PC-3 (cell line): Measurements from ENCODE around the gene RAB17. TPM values are rescaled to one million over a fixed set of nuclear protein-coding genes. Genes with fewer than 3 reads are reported as not detected.
A peak's percentile ranks its signal among the peaks of the same experiment; 100 is the strongest.

Experiments
- ATAC-seq: fragments of 200-7000 bp; cut with Tn5 transposase; 2 replicates; pipeline ENCODE4 v1.9.1; 2020; ENCODE audit warnings: mild to moderate bottlenecking, moderate library complexity
- BruUV-seq: library from RNA; stranded (reverse); fragments of 400-500 nt; replicated peaks from 2 replicates; lab custom pipeline; 2021; lab: Mats Ljungman, UMichigan
- CTCF ChIA-PET: fragments of 300-600 bp; sonication (Branson Sonifier 250); formaldehyde crosslinking; loops from one replicate; lab custom pipeline; 2022; ENCODE audit warnings: antibody characterized with exemption; lab: Charles Lee
- POLR2A ChIA-PET: fragments of 300-600 bp; sonication (Branson Sonifier 250); formaldehyde crosslinking; loops from one replicate; lab custom pipeline; 2022; ENCODE audit warnings: antibody characterized with exemption; ENCODE audit not compliant: unreplicated experiment; lab: Charles Lee
- DNase-seq: peaks from one replicate; pipeline ENCODE4 v3.0.0-alpha.2; 2015
- H2AFZ ChIP-seq: fragments of 300-600 bp; sonication (generic); 2 replicates; pipeline ENCODE4 v1.6.0; 2016; ENCODE audit warnings: antibody characterized with exemption, low read length
- H3F3A ChIP-seq: fragments of 300-600 bp; sonication (generic); one replicate; pipeline ENCODE4 v1.6.0; 2017; ENCODE audit warnings: antibody characterized with exemption, low read length, control low read depth, mild to moderate bottlenecking; ENCODE audit not compliant: unreplicated experiment
- H3K27ac ChIP-seq: fragments of 300-600 bp; sonication (generic); 2 replicates; pipeline ENCODE4 v1.5.1; 2016; ENCODE audit warnings: mild to moderate bottlenecking, low read length
- H3K27me3 ChIP-seq: fragments of 300-600 bp; sonication (generic); 2 replicates; pipeline ENCODE4 v1.6.1; 2016; ENCODE audit warnings: low read length, mixed read lengths
- H3K36me3 ChIP-seq: fragments of 300-600 bp; sonication (generic); 2 replicates; pipeline ENCODE4 v1.6.1; 2016; ENCODE audit warnings: low read depth, mixed run types, low read length, mixed read lengths
- H3K4me1 ChIP-seq: fragments of 300-600 bp; sonication (generic); 2 replicates; pipeline ENCODE4 v1.5.1; 2016; ENCODE audit warnings: low read length; ENCODE audit not compliant: insufficient read depth
- H3K4me2 ChIP-seq: fragments of 300-600 bp; sonication (generic); 2 replicates; pipeline ENCODE4 v1.6.0; 2016; ENCODE audit warnings: low read length
- H3K4me3 ChIP-seq: fragments of 300-600 bp; sonication (generic); 2 replicates; pipeline ENCODE4 v1.5.1; 2016; ENCODE audit warnings: mild to moderate bottlenecking, low read length, mixed read lengths
- H3K79me2 ChIP-seq: fragments of 300-600 bp; sonication (generic); 2 replicates; pipeline ENCODE4 v1.6.1; 2017; ENCODE audit warnings: low read length, mixed read lengths
- H3K9ac ChIP-seq: fragments of 300-600 bp; sonication (generic); 2 replicates; pipeline ENCODE4 v1.6.0; 2016; ENCODE audit warnings: mild to moderate bottlenecking, low read length
- H3K9me2 ChIP-seq: fragments of 300-600 bp; sonication (generic); replicated peaks from 2 replicates; pipeline ENCODE4 v1.6.1; 2016; ENCODE audit warnings: mixed run types, low read length, mixed read lengths
- H3K9me3 ChIP-seq: fragments of 300-600 bp; sonication (generic); 2 replicates; pipeline ENCODE4 v1.6.1; 2016; ENCODE audit warnings: low read length, mixed read lengths
- H4K20me1 ChIP-seq: fragments of 300-600 bp; sonication (generic); 2 replicates; pipeline ENCODE4 v1.6.1; 2016; ENCODE audit warnings: low read length, mixed read lengths
- EZH2 ChIP-seq: fragments of 300-600 bp; sonication (generic); IDR thresholded peaks from one replicate; pipeline ENCODE4 v1.6.1; 2017; ENCODE audit warnings: antibody characterized with exemption, mild to moderate bottlenecking, low read length; ENCODE audit not compliant: unreplicated experiment
- EZH2phosphoT487 ChIP-seq: fragments of 300-600 bp; sonication (generic); IDR thresholded peaks from 2 replicates; pipeline ENCODE4 v1.6.1; 2018; ENCODE audit warnings: mild to moderate bottlenecking, antibody characterized with exemption, low read length, borderline replicate concordance
- intact Hi-C: fragments of 100-400 bp; cut with micrococcal nuclease; formaldehyde crosslinking; loops from 2 replicates; pipeline ENCODE4 v1.9.0; 2023
- total RNA-seq: library from RNA; depleted of rRNA; stranded (reverse); fragments of >200 nt; gene quantifications from 2 replicates; pipeline ENCODE4 v1.2.3, GENCODE V29; 2014
- TF ChIP-seq, protein P1 (sequence below): fragments of 300-600 bp; sonication (generic); conservative IDR thresholded peaks from 2 replicates; pipeline ENCODE4 v1.5.1; 2017; ENCODE audit warnings: antibody characterized with exemption, low read depth, mild to moderate bottlenecking, low read length

The RAB17 gene
- total RNA-seq, 1 experiment from 2014 or later, result 28.9 TPM

- ChIA-PET CTCF (no interaction called here), POLR2A (no interaction called here)
- Histone ChIP-seq H3K9ac (no peak overlapping the region), H3K4me2 (peak overlapping the region; percentile 73), H3K27me3 (no peaks in the 10 kb centered on the region), H3K4me3 (peak overlapping the region; percentile 49), H3K27ac (peak overlapping the region; percentile 76), H3K79me2 (0 out of 2 replicates have a peak, but pooled peaks cover 3% of the 10 kb centered on the region), H4K20me1 (no peaks in the 10 kb centered on the region), H3K36me3 (no peaks in the 10 kb centered on the region), H3K4me1 (peaks cover 25% of the 10 kb centered on the region), H3K9me3 (no peaks in the 10 kb centered on the region), H2AFZ (peak overlapping the region; percentile 62; the same call in 1 of the 2 replicates), H3F3A (no peaks in the 10 kb centered on the region), H3K9me2 (no peaks in the 10 kb centered on the region)
- DNase-seq (no peak), ATAC-seq (no peak; the same call in 1 of the 2 replicates)
- intact Hi-C loops, result no loop called here
- BruUV-seq, result no TSS peak
- TF ChIP-seq, protein P1, sequence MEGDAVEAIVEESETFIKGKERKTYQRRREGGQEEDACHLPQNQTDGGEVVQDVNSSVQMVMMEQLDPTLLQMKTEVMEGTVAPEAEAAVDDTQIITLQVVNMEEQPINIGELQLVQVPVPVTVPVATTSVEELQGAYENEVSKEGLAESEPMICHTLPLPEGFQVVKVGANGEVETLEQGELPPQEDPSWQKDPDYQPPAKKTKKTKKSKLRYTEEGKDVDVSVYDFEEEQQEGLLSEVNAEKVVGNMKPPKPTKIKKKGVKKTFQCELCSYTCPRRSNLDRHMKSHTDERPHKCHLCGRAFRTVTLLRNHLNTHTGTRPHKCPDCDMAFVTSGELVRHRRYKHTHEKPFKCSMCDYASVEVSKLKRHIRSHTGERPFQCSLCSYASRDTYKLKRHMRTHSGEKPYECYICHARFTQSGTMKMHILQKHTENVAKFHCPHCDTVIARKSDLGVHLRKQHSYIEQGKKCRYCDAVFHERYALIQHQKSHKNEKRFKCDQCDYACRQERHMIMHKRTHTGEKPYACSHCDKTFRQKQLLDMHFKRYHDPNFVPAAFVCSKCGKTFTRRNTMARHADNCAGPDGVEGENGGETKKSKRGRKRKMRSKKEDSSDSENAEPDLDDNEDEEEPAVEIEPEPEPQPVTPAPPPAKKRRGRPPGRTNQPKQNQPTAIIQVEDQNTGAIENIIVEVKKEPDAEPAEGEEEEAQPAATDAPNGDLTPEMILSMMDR, result no peak
- no peak for TF ChIP-seq EZH2phosphoT487
- no peak for TF ChIP-seq EZH2
Measured at GRCh38 chr2:237575869-237576862, 14.4 kb downstream of the RAB17 start.

DNA sequence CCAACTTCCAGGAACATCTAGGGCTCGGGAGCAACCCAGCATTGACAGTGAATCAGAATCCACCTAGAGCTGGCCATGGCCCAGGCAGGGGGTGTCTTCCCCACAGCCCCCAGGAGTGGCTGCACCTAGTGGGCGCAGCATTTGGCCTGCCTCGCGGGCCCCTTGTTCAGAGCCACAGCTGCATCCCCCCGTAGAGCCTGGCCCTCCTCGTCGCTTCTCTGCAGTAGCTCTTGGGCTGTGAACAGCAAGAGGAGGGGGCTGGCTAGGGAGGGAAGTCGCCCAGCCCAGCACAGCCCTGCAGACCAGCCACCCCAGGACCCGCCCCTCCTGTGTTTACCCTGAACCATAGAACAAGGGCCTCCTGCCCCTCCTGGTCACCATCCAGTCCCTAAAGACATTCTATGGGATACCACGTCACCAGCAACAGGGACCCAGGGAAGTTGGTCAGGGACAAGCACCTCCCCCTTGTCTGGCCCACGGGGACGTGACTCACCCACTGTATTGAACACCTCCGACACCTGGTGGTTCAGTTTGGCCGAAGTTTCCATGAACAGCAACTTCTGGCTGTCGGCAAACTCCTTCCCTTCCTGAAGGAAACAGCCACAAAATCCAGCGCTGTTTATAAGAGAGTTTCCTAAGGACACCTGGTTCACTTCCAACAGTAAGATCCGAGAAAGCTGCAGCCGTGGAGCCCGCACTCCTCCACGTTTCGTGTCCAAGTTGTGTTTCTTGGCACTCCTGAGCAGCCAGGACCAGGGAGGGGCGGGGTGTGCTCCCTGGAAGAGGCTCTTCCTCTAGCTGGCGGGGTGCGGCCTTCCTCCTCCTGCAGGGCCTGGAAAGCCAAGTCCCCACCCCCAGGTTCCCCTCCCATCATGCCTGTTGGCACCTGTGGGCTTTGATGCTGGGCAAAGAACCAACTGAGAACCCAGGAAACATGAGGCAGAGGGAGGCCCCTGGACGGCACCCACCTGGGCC is 15.4 kb downstream of the RAB17 start:
- intact Hi-C loops, result loop anchor here (5.0 kb wide), 1 partner anchor 63 kb away; no protein-coding TSS in a partner anchor
- CTCF ChIA-PET, result no interaction called here

More for the DNA sequence above, 15.4 kb downstream of the RAB17 start:
- Histone ChIP-seq H3K27ac (peak overlapping the region; percentile 76), H3K79me2 (0 out of 2 replicates have a peak, but pooled peaks cover 3% of the 10 kb centered on the region), H2AFZ (peak overlapping the region; percentile 62), H3F3A (no peaks in the 10 kb centered on the region), H3K27me3 (no peaks in the 10 kb centered on the region), H3K4me3 (peak overlapping the region; percentile 49), H3K4me1 (peaks cover 25% of the 10 kb centered on the region), H4K20me1 (no peaks in the 10 kb centered on the region), H3K4me2 (peak overlapping the region; percentile 73), H3K9me3 (no peaks in the 10 kb centered on the region), H3K9me2 (no peaks in the 10 kb centered on the region), H3K36me3 (no peaks in the 10 kb centered on the region), H3K9ac (peak overlapping the region; percentile 42)
- ATAC-seq (peak; percentile 79), DNase-seq (peak; percentile 88)
- BruUV-seq, result TSS peak; percentile 60
- POLR2A ChIA-PET, result no interaction called here
- no peak for TF ChIP-seq EZH2
- no peak for TF ChIP-seq EZH2phosphoT487
- TF ChIP-seq, protein P1, result peak; percentile 49
